ENCODE measurements around the gene UMOD.

- TF ChIP-seq EZH2 (IDR thresholded peaks at IDR 0.05; ENCODE audit: borderline replicate concordance, low read depth, low read length), result no peak
- TF ChIP-seq TAF1 (IDR thresholded peaks at IDR 0.05; ENCODE audit: control insufficient read depth, extremely low read depth, insufficient read depth, low read length, severe bottlenecking), result no peak
- no peak for TF ChIP-seq JUND (IDR thresholded peaks at IDR 0.05; ENCODE audit: borderline replicate concordance, low read depth, low read length)
- no peak for TF ChIP-seq JUND (tag; IDR thresholded peaks at IDR 0.05; ENCODE audit: borderline replicate concordance, low read depth, low read length)
- TF ChIP-seq GTF2E2 (tag; IDR thresholded peaks at IDR 0.05), result no peak
- TF ChIP-seq NR2C2 (CRISPR knock-in tag; IDR thresholded peaks at IDR 0.05), result no peak
- no peak for TF ChIP-seq NR2C2 (tag; IDR thresholded peaks at IDR 0.05)
- no peak for TF ChIP-seq CEBPB (tag; IDR thresholded peaks at IDR 0.05)
- no peak for TF ChIP-seq PREB (CRISPR knock-in tag; IDR thresholded peaks at IDR 0.05)
- TF ChIP-seq POLR2A (conservative IDR thresholded peaks at IDR 0.05), result no peak
- TF ChIP-seq FOXK1 (CRISPR knock-in tag; IDR thresholded peaks at IDR 0.05; ENCODE audit: borderline replicate concordance), result no peak
- TF ChIP-seq CTCF (IDR thresholded peaks at IDR 0.05 in 2 of 3, conservative IDR thresholded peaks at IDR 0.05 in 1 of 3; ENCODE audit: insufficient read depth in 2 of 3, low read depth in 1 of 3, low read length in 3 of 3), result no peak
- no peak for TF ChIP-seq SP1 (CRISPR knock-in tag; IDR thresholded peaks at IDR 0.05)
- no peak for TF ChIP-seq POLR2AphosphoS5 (IDR thresholded peaks at IDR 0.05; ENCODE audit: control insufficient read depth, insufficient read depth, low read depth, low read length)
- TF ChIP-seq ZFP91 (CRISPR knock-in tag; IDR thresholded peaks at IDR 0.05), result no peak
- TF ChIP-seq HINFP (tag; conservative IDR thresholded peaks at IDR 0.05; ENCODE audit: low read depth), result no peak
Observed at GRCh38 chr16:20306401-20306800, 46.1 kb downstream of the UMOD start.
